Stimulated activated CD8-positive, alpha-beta memory T cell treated with anti-CD3 and anti-CD28 coated beads, Interleukin-7, amount 100 ng/mL, for 48 hours (primary cell): ENCODE data around the gene TNRC6B.
"Not testable (repeated sequence)": the region's sequence is repeated elsewhere in the genome, so short reads cannot be mapped to it uniquely, and the experiment has no call there.

ENCODE experiments used
- DNase-seq, 2 donors: peaks; one replicate each; pipeline ENCODE4 v3.0.0-alpha.2; 2020; ENCODE audit warnings: low read depth in 1 of 2; ENCODE audit errors: extremely low read depth in 1 of 2

TNRC6B gene

GRCh38 chr22:40346185-40347118 is 168.7 kb downstream of the TNRC6B start, which contains the start of gene ADSL:
TSS of gene ADSL (plus strand) at chr22:40346500. CDS start at chr22:40346559, 59 bp downstream.
- peak; percentile 73 to 78 for DNase-seq

- no peak for DNase-seq
Measured at GRCh38 chr22:40347300-40347699, 169.6 kb downstream of the TNRC6B start.

- peak in 1 of 2 donors; percentile 34 for DNase-seq
Measured at GRCh38 chr22:40348025-40348658, 170.4 kb downstream of the TNRC6B start.

- DNase-seq, result no peak
Measured at GRCh38 chr22:40352763-40353162, 175.0 kb downstream of the TNRC6B start.

GRCh38 chr22:40361100-40361499 is 183.4 kb downstream of the TNRC6B start:
- no peak for DNase-seq

GRCh38 chr22:40363059-40363458 is 185.3 kb downstream of the TNRC6B start:
- DNase-seq, result no peak

GRCh38 chr22:40364431-40364830 is 186.7 kb downstream of the TNRC6B start:
- DNase-seq, result no peak

- no peak for DNase-seq
Measured at GRCh38 chr22:40366068-40366467, 188.3 kb downstream of the TNRC6B start.

GRCh38 chr22:40367342-40367741 is 189.6 kb downstream of the TNRC6B start:
- no peak for DNase-seq

GRCh38 chr22:40368016-40368415 is 190.3 kb downstream of the TNRC6B start:
- no peak for DNase-seq

GRCh38 chr22:40368836-40369235 is 191.1 kb downstream of the TNRC6B start:
- DNase-seq, result no peak

- no peak for DNase-seq
Measured at GRCh38 chr22:40374567-40374966, 196.8 kb downstream of the TNRC6B start.

GRCh38 chr22:40376149-40376548 is 198.4 kb downstream of the TNRC6B start:
- no peak for DNase-seq

GRCh38 chr22:40377931-40378330 is 200.2 kb downstream of the TNRC6B start:
- no peak for DNase-seq

GRCh38 chr22:40378448-40378847 is 200.7 kb downstream of the TNRC6B start:
- not testable (repeated sequence) for DNase-seq

- no peak for DNase-seq
Measured at GRCh38 chr22:40381461-40381860, 203.7 kb downstream of the TNRC6B start.

- no peak for DNase-seq
Measured at GRCh38 chr22:40383905-40384304, 206.2 kb downstream of the TNRC6B start.

- no peak for DNase-seq
Measured at GRCh38 chr22:40385036-40385782, 207.5 kb downstream of the TNRC6B start.
